Measurements from ENCODE around the gene NKTR.

- TF ChIP-seq SUZ12 (IDR thresholded peaks at IDR 0.05; ENCODE audit: extremely low read depth, insufficient read depth, insufficient read length) (no peak), YY1 (IDR thresholded peaks at IDR 0.05; ENCODE audit: insufficient read depth, insufficient read length) (no peak), ZNF274 (IDR thresholded peaks at IDR 0.05; ENCODE audit: low read depth, low read length) (no peak)
Observed at GRCh38 chr3:42632146-42632545, 31.7 kb downstream of the NKTR start.

All from NT2/D1 (cell line).